Measurements from ENCODE around the gene RMC1.
"Not testable (repeated sequence)": the region's sequence is repeated elsewhere in the genome, so short reads cannot be mapped to it uniquely, and the experiment has no call there.

RMC1 gene

DNA sequence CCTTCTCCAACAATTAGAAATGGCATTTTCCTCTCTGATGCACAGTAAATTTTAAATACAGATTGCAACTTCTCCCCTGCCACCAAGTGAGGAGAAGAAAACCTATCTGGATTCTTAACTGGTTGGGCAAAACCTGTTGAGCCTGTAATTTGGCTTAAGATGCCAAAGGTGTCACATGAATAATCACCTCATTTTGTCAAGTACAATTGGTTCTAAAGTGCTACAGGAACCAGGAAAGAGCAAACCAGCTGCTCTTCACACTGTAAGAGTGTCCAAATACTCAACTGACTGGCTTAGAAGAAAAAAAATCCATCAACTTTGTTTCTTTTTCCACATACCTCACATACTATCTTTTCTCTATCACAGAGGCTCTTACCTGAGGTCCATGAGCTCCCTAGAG, 47.6 kb downstream of the RMC1 start:
- no peak for TF ChIP-seq TAF1 (IDR thresholded peaks at IDR 0.05; ENCODE audit: low read depth, low read length)
- TF ChIP-seq POLR2A (IDR thresholded peaks at IDR 0.05; ENCODE audit: low read depth, low read length) = no peak
- TF ChIP-seq PAX5 (IDR thresholded peaks at IDR 0.05; ENCODE audit: insufficient read depth, low read length, severe bottlenecking) = no peak
- TF ChIP-seq POU2F2 (IDR thresholded peaks at IDR 0.05; ENCODE audit: low read depth, low read length) = no peak
- TF ChIP-seq SPI1 (IDR thresholded peaks at IDR 0.05; ENCODE audit: low read depth, low read length) = no peak
- TF ChIP-seq POLR2AphosphoS5 (IDR thresholded peaks at IDR 0.05; ENCODE audit: low read depth, low read length) = no peak
- no peak for FAIRE-seq
- no peak for DNase-seq (ENCODE audit: insufficient read length, low spot score)

DNA sequence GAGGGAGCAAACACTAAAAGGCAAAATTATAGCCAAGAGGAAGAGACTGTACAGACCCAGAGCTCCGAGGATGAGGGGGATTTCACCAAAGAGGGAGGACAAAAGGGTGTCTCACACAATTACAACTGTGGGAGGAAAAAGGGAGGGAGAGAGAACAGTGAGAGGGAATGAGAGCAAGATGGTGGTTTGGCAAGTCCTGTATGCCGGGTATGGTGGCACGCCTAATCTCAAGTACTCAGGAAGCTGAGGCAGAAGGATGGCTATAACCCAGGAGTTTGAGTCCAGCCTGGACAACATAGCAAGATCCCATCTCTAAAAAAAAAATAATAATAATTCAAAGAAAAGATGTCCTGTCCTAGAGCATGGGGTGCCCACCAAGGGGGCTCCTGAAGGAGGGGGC, 48.7 kb downstream of the RMC1 start:
- FAIRE-seq = no peak
- no peak for DNase-seq (ENCODE audit: insufficient read length, low spot score)
- TF ChIP-seq SPI1 (IDR thresholded peaks at IDR 0.05; ENCODE audit: low read depth, low read length) = no peak
- no peak for TF ChIP-seq POLR2A (IDR thresholded peaks at IDR 0.05; ENCODE audit: low read depth, low read length)
- TF ChIP-seq POU2F2 (IDR thresholded peaks at IDR 0.05; ENCODE audit: low read depth, low read length) = no peak
- no peak for TF ChIP-seq POLR2AphosphoS5 (IDR thresholded peaks at IDR 0.05; ENCODE audit: low read depth, low read length)
- TF ChIP-seq TAF1 (IDR thresholded peaks at IDR 0.05; ENCODE audit: low read depth, low read length) = no peak
- TF ChIP-seq PAX5 (IDR thresholded peaks at IDR 0.05; ENCODE audit: insufficient read depth, low read length, severe bottlenecking) = no peak

DNA sequence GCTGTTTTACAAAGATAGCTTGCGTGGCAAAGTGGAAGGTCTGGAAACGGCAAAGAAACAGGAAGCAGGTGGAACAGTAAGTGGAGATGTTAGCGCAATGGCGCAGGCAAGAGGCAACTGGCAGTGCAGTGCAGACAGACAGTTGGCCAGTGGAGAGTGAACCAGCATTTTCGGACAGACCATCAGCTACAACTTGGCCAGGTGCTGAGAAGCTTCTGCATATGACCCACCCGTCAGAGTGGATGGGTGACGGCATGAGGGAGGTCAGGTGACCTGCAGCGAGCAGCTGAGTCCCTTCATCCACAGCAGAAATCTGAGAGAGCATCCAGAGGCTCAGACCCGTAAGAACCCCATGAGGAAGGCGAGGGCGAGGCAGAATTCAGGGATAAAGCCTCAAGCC, 49.2 kb downstream of the RMC1 start:
- no peak for DNase-seq (ENCODE audit: insufficient read length, low spot score)
- FAIRE-seq = no peak

DNA sequence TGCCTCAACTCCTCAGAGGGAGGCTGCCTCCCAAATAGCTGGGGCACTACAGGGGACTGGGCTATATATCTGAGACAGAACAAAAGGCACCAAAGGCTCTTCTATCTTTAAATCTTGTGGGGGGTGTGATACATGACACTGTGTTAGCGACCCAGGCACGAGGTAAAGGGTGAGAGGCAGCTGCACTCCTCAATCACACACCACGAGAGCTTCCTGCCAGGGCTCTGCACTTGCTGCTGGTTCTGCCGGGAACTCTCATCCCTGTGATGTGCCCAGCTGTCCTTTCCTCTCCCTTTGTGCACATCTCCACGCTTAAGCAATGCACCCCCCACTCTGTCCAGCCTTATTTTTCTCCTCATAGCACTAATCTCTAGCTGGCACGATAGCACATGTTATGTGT, 50.6 kb downstream of the RMC1 start:
- DNase-seq (ENCODE audit: insufficient read length, low spot score) (no peak), FAIRE-seq (no peak)
- TF ChIP-seq POU2F2 (IDR thresholded peaks at IDR 0.05; ENCODE audit: low read depth, low read length) (no peak), PAX5 (IDR thresholded peaks at IDR 0.05; ENCODE audit: insufficient read depth, low read length, severe bottlenecking) (no peak), SPI1 (IDR thresholded peaks at IDR 0.05; ENCODE audit: low read depth, low read length) (no peak)

More for the DNA sequence above, 49.2 kb downstream of the RMC1 start:
- TF ChIP-seq POLR2A (IDR thresholded peaks at IDR 0.05; ENCODE audit: low read depth, low read length) (no peak), POU2F2 (IDR thresholded peaks at IDR 0.05; ENCODE audit: low read depth, low read length) (no peak), SPI1 (IDR thresholded peaks at IDR 0.05; ENCODE audit: low read depth, low read length) (no peak), PAX5 (IDR thresholded peaks at IDR 0.05; ENCODE audit: insufficient read depth, low read length, severe bottlenecking) (no peak), TAF1 (IDR thresholded peaks at IDR 0.05; ENCODE audit: low read depth, low read length) (no peak), POLR2AphosphoS5 (IDR thresholded peaks at IDR 0.05; ENCODE audit: low read depth, low read length) (no peak)

DNA sequence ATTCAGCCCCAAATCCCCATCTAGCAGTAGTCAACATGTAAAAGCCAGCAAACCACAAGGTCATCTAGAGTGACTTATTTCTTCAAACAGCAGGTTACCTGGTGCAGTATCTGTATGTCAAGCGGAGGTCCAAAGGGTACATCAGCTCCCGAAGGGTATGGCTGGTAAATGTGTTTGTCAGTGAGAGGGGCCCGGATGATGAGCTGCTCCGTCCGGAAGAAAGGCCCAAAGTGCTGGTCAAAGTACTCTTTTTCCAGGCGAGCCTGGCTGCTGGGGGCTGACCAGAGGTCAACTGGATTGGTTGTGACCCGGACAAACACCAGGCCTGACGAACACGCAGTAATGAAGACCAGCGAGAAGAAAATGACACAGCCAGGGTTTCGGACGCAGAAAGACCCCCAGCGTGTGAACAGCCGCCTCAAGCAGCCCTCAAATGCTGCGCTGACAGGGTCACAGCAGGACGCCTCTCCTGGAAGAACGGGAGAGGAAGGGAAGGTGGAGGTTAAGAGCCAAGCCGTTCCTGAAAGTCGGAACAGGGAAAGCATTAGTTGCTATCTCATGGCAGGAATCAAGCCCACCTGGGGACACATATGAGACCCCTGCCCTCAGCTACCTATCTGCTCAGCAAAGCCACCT, 53.0 kb downstream of the RMC1 start:
- no peak for FAIRE-seq
- TF ChIP-seq TAF1 (IDR thresholded peaks at IDR 0.05; ENCODE audit: low read depth, low read length) (no peak), POLR2AphosphoS5 (IDR thresholded peaks at IDR 0.05; ENCODE audit: low read depth, low read length) (no peak), POU2F2 (IDR thresholded peaks at IDR 0.05; ENCODE audit: low read depth, low read length) (no peak), SPI1 (IDR thresholded peaks at IDR 0.05; ENCODE audit: low read depth, low read length) (no peak), PAX5 (IDR thresholded peaks at IDR 0.05; ENCODE audit: insufficient read depth, low read length, severe bottlenecking) (no peak)
- DNase-seq (ENCODE audit: insufficient read length, low spot score) = no peak

DNA sequence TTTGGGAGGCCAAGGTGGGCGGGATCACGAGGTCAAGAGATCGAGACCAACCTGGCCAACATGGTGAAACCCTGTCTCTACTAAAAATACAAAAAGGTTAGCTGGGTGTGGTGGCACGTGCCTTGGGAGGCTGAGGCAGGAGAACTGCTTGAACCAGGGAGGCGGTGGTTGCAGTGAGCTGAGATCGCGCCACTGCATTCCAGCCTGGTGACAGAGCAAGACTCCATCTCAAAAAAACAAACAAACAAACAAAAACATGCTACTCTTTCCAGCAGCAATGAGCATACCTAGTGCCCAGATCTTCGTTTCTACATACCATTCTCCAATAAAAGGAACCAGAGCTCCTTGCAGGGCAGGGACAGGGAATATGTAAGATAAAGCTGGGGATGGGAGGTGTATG, 54.2 kb downstream of the RMC1 start:
- not testable (repeated sequence) for DNase-seq (ENCODE audit: insufficient read length, low spot score); FAIRE-seq

DNA sequence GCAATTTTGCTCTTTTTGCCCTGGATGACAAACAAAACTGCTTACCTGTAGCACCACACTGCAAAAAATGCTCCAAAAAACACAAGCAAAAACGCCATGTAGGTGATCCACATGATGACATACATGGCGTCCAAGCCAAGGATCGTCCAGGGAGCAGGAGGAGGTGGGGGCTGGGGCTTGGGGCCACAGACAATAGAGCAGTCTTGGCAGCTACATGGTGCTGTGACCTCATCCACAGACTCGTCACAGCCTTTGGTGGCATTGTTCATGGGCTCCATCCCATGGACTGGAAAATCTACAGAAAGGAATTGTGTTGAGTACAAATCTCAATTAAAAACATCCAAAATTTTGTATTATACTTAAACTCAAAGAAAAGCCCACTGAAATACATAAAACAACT, 56.9 kb downstream of the RMC1 start:
- FAIRE-seq = no peak
- no peak for DNase-seq (ENCODE audit: insufficient read length, low spot score)
- TF ChIP-seq POLR2AphosphoS5 (IDR thresholded peaks at IDR 0.05; ENCODE audit: low read depth, low read length) = no peak
- no peak for TF ChIP-seq POU2F2 (IDR thresholded peaks at IDR 0.05; ENCODE audit: low read depth, low read length)
- no peak for TF ChIP-seq PAX5 (IDR thresholded peaks at IDR 0.05; ENCODE audit: insufficient read depth, low read length, severe bottlenecking)
- TF ChIP-seq POLR2A (IDR thresholded peaks at IDR 0.05; ENCODE audit: low read depth, low read length) = no peak
- TF ChIP-seq SPI1 (IDR thresholded peaks at IDR 0.05; ENCODE audit: low read depth, low read length) = no peak
- TF ChIP-seq TAF1 (IDR thresholded peaks at IDR 0.05; ENCODE audit: low read depth, low read length) = no peak

DNA sequence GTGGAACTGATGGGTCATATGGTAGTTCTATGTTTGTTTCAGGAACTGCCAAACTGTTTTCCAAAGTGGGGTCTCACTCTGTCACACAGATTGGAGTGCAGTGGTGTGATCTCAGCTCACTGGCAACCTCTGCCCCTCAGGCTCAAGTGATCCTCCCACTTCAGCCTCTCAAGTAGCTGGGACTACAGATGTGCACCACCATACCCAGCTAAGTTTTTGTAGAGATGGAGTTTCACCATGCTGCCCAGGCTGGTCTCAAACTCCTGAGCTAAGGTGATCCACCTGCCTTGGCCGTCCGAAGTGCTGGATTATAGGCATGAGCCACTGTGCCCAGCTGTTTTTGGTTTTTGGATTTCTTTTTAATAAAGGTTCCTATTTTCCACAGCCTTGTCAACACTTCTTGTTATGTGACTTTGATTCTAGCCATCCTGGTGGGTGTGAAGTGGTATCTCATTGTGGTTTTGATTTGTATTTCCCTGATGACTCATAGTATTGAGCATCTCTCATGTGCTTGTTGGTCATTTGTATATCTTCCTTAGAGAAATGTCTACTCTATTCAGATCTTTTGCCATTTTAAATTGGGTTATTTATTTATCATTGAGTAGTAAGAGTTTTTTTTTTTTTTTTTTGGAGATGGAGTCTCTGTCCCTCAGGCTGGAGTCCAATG, 60.2 kb downstream of the RMC1 start:
- no peak for DNase-seq (ENCODE audit: insufficient read length, low spot score)
- FAIRE-seq = no peak
- TF ChIP-seq PAX5 (IDR thresholded peaks at IDR 0.05; ENCODE audit: insufficient read depth, low read length, severe bottlenecking) = no peak
- no peak for TF ChIP-seq POLR2A (IDR thresholded peaks at IDR 0.05; ENCODE audit: low read depth, low read length)

DNA sequence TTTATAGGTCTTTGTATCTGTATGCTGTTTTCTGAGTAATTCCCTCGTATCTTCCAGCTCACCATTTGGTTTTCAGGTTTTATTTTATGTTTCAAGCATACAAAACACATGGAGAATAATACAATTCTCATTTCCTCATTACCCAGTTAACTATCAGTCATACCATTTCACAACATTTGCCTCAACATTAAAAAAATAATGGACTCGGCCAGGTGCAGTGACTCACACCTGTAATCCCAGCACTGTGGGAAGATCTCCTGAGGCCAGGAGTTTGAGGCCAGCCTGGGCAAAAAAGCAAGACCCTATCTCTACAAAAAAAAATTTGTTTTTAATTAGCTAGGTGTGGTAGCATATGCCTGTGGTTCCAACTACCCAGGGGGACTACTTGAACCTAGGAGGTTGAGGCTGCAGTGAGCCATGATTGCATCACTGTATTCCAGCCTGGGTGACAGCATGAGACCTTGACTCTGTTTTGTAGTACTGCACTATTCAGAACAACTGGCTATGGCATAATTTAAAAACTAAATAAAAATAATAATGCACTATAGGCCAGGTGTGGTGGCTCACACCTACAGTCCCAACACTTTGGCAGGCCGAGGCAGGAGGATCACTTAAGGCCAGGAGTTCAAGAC, 62.7 kb downstream of the RMC1 start:
- no peak for FAIRE-seq
- TF ChIP-seq PAX5 (IDR thresholded peaks at IDR 0.05; ENCODE audit: insufficient read depth, low read length, severe bottlenecking) = no peak
- TF ChIP-seq TAF1 (IDR thresholded peaks at IDR 0.05; ENCODE audit: low read depth, low read length) = no peak
- no peak for TF ChIP-seq POLR2AphosphoS5 (IDR thresholded peaks at IDR 0.05; ENCODE audit: low read depth, low read length)
- no peak for TF ChIP-seq POLR2A (IDR thresholded peaks at IDR 0.05; ENCODE audit: low read depth, low read length)
- no peak for DNase-seq (ENCODE audit: insufficient read length, low spot score)

DNA sequence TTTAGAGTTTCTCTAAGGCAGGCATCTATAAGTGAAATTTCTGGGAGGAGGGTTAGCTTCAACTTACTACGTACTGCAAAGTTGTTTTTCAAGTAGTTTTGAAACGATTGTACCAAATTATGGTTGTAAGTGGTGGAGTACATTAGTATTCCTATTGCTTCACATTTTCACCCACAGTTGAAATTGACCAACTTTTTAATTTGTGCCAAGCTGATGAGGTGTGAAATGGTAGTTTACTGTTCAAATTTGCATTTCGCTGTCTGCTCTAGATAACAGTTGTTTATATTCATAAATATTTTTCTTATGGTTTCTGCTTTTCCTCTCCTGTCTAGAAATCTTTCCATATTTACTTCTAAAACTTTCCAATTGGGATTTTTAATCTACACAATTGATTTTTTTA, 64.4 kb downstream of the RMC1 start:
- DNase-seq (ENCODE audit: insufficient read length, low spot score) (no peak), FAIRE-seq (no peak)
- TF ChIP-seq TAF1 (IDR thresholded peaks at IDR 0.05; ENCODE audit: low read depth, low read length) (no peak), POLR2AphosphoS5 (IDR thresholded peaks at IDR 0.05; ENCODE audit: low read depth, low read length) (no peak), POU2F2 (IDR thresholded peaks at IDR 0.05; ENCODE audit: low read depth, low read length) (no peak), PAX5 (IDR thresholded peaks at IDR 0.05; ENCODE audit: insufficient read depth, low read length, severe bottlenecking) (no peak), POLR2A (IDR thresholded peaks at IDR 0.05; ENCODE audit: low read depth, low read length) (no peak), SPI1 (IDR thresholded peaks at IDR 0.05; ENCODE audit: low read depth, low read length) (no peak)

All from GM12891 (cell line).